ENCODE results near the gene CEMIP. TPM values are rescaled to one million over a fixed set of nuclear protein-coding genes. Genes with fewer than 3 reads are reported as not detected.

The CEMIP gene
- total and polyA plus RNA-seq, 12 donors, result 0.01 to 1.9 (median 0.23) TPM; not detected in 1

DNA sequence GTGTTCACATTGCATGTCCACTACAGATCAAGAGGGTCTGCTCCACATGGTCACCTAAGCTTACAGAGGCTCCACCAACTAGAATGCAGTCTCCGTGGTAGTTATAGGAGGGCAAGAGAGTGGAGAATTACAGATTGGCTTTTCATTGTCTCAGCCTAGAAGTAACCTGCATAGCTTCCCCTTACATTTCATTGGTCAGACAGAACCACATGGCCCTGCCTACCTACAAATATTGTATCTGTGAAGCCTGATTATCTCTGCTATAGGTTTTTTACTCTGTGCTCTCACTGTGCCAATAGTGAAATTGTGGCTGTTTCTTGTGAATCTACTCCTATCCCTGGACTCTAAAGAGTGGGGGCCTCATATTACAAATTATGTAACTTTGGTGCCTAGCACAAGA lies 219.1 kb downstream of the CEMIP start:
- DNase-seq, result no peak
- Histone ChIP-seq H3K9me3 (peaks cover 0 to 4% (median 0%) of the 10 kb centered on the region in 11 donors), H3K4me1 (peaks cover 0 to 31% (median 18%) of the 10 kb centered on the region in 9 donors), H3K4me3 (no peak overlapping the region), H3K27ac (peak overlapping the region in 7 of 10 donors; percentile 36 to 100 (median 45)), H3K27me3 (no peaks in the 10 kb centered on the region), H3K36me3 (peaks cover 0 to 10% (median 0%) of the 10 kb centered on the region in 9 donors)
- WGBS, 2 donors, result 83% methylated on average over 1 of the region's 1 CpG
- ATAC-seq, result no peak
- TF ChIP-seq, protein P1, sequence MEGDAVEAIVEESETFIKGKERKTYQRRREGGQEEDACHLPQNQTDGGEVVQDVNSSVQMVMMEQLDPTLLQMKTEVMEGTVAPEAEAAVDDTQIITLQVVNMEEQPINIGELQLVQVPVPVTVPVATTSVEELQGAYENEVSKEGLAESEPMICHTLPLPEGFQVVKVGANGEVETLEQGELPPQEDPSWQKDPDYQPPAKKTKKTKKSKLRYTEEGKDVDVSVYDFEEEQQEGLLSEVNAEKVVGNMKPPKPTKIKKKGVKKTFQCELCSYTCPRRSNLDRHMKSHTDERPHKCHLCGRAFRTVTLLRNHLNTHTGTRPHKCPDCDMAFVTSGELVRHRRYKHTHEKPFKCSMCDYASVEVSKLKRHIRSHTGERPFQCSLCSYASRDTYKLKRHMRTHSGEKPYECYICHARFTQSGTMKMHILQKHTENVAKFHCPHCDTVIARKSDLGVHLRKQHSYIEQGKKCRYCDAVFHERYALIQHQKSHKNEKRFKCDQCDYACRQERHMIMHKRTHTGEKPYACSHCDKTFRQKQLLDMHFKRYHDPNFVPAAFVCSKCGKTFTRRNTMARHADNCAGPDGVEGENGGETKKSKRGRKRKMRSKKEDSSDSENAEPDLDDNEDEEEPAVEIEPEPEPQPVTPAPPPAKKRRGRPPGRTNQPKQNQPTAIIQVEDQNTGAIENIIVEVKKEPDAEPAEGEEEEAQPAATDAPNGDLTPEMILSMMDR (IDR thresholded peaks at IDR 0.05), result no peak
- intact Hi-C loops (cut with DNase I), result loop anchor here in 4 of 10 donors (5.0 kb wide), 1 partner anchor 269 kb away; no protein-coding TSS in a partner anchor

DNA sequence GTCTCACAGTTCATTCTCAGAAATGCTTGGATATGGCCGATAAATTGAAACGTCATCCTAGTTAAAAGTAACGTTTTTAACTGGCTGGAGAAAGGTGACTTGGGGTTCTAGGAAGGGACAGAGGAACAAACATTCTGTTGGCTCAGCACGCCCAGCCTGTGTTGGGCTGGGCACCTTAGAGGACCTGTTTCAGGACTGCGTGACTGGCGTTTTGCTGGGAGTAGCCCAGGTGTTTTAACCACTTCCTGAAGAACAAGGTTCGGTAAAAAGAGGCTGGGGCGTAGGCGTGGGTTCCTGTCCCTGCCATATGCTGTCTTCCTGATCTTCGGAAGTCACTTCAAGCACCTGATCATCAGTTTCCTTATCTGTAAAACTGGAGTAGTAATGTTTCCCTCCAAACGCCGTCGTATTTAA lies 220.5 kb downstream of the CEMIP start:
- Histone ChIP-seq H3K36me3 (peaks cover 0 to 24% (median 0%) of the 10 kb centered on the region in 9 donors), H3K27me3 (no peaks in the 10 kb centered on the region), H3K27ac (peak overlapping the region in 9 of 10 donors; percentile 93 to 100 (median 99)), H3K9me3 (peaks cover 0 to 4% (median 0%) of the 10 kb centered on the region in 11 donors), H3K4me1 (peaks cover 0 to 45% (median 32%) of the 10 kb centered on the region in 9 donors), H3K4me3 (peak overlapping the region in 9 of 10 donors; percentile 76 to 98 (median 88))
- DNase-seq (no peak), ATAC-seq (no peak)
- WGBS, 2 donors, result 58 to 67% methylated on average over 13 of the region's 13 CpGs
- TF ChIP-seq, protein P1 (IDR thresholded peaks at IDR 0.05), result no peak
- intact Hi-C loops (cut with DNase I), result loop anchor here in 9 of 10 donors (1.0 to 10.0 kb wide), 6 partner anchors 9 to 268 kb away; no protein-coding TSS in a partner anchor

DNA sequence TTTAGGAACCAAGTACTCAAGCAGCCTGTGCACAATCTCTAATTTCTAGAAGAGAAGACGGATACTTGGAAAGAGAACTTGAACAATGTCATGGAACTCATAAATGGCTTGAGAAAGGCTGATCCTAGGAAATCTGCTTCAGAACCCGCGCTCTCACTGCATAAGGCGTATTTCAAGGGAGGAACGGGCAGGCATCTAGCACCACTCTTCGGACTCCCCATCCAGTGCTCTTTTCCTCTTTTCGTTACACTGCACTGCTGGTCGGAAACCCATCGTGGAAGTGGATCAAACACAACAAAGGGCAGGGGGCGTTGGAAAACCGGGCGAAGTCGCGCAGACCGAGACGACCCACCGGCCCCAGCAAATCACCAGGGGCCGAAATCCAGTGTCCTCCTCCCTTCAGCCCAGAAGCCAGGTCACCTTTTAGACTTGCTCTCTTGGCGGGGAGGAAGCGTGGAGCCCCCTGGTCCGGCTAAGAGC lies 221.0 kb downstream of the CEMIP start:
- peaks cover 0 to 4% (median 0%) of the 10 kb centered on the region in 11 donors for H3K9me3 ChIP-seq
- TF ChIP-seq, protein P1 (IDR thresholded peaks at IDR 0.05), result peak in 1 of 9 donors; percentile 5
- H3K36me3 ChIP-seq, result peaks cover 0 to 30% (median 0%) of the 10 kb centered on the region in 9 donors
- H3K27ac ChIP-seq, result peak overlapping the region; percentile 93 to 100 (median 99)
- DNase-seq (no peak), ATAC-seq (peak in 5 of 8 donors; percentile 0 to 11 (median 4))
- peak overlapping the region; percentile 34 to 98 (median 88) for H3K4me3 ChIP-seq
- no peaks in the 10 kb centered on the region for H3K27me3 ChIP-seq
- WGBS, 2 donors, result 9 to 10% methylated on average over 21 of the region's 21 CpGs
- intact Hi-C loops (cut with DNase I), result loop anchor here in 8 of 10 donors (1.0 to 10.0 kb wide), 5 partner anchors 10 to 105 kb away; no protein-coding TSS in a partner anchor
- H3K4me1 ChIP-seq, result peaks cover 0 to 51% (median 37%) of the 10 kb centered on the region in 9 donors

DNA sequence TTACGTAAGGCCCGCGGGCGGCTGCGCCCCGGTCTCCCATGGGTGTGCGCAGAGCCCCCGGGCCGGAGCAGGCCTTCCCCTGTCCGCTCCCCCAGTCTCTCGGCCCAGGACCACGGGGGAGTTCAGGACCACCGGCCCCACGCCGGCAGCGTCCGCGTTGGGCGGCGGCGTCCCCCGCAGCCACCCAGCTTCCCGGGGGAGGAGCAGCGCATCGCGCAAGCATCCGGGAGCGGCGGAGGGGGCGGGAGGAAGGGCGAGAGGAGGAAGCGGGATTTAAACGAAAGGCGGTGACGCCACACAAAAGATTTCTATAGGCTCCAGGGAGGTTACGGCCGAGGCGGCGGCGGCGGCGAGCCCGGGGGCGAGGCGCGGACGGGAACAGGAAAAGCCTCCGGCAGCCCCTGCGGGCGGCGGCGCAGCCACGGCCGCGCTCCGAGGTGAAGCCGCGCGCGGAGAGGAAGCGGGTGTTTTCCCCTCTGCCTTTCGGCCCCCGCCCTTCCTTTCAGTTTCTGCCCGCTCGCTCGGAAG lies 221.5 kb downstream of the CEMIP start, which contains the start of gene TLNRD1:
TSS of gene TLNRD1 (plus strand) at position 300 of the 528 bp plus-strand sequence. CDS start 1,349 bp downstream, outside the sequence.
- TF ChIP-seq, protein P1 (IDR thresholded peaks at IDR 0.05), result peak in 1 of 9 donors; percentile 6
- ATAC-seq (peak; percentile 81 to 93 (median 84)), DNase-seq (peak; percentile 88 to 93)
- peak within 1 kb of the TSS; percentile 34 to 98 (median 88) for H3K4me3 ChIP-seq
- H3K27ac ChIP-seq, result peak within 1 kb of the TSS; percentile 93 to 100 (median 99)
- intact Hi-C loops (cut with DNase I), result loop anchor here in 8 of 10 donors (1.0 to 10.0 kb wide), 6 partner anchors 10 to 104 kb away; no protein-coding TSS in a partner anchor
- peaks cover 3 to 56% (median 42%) of the 10 kb centered on the region in 9 donors for H3K4me1 ChIP-seq
- no peaks in the 10 kb centered on the region for H3K27me3 ChIP-seq
- peaks cover 0 to 35% (median 0%) of the 10 kb centered on the region in 9 donors for H3K36me3 ChIP-seq
- WGBS, 2 donors, result 0% methylated on average over 61 to 66 of the region's 66 CpGs
- H3K9me3 ChIP-seq, result peaks cover 0 to 4% (median 0%) of the 10 kb centered on the region in 11 donors

Measured in heart right ventricle (tissue), 16 donors.